GM19468 (cell line): ENCODE data around the gene PPHLN1.

ENCODE experiments used
- ATAC-seq: cut with Tn5 transposase; IDR thresholded peaks from one replicate; pipeline ENCODE4 v1.9.1; 2021; ENCODE audit warnings: mild to moderate bottlenecking, moderate library complexity, moderate number of reproducible peaks; ENCODE audit not compliant: unreplicated experiment; ENCODE audit errors: extremely low read depth

PPHLN1 gene

DNA sequence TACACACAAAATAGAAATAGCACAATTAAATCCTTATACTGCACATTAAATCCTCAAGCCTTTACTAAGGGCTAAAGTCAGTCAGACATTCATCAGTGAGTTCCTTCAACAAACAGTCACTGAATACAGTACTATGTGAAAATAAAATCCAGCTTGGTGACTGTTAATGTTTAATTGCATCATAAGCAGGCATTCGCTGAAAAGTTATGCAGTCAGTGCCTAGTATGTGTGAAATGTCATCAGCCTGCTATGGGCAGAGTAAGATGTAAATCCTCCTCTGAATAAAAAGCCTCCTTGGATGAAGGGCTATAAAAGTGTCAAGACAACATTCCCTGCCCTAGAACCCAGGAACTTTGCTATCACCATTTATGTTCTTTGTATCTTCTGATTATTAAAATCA is 147.2 kb downstream of the PPHLN1 start:
- ATAC-seq, result no peak

DNA sequence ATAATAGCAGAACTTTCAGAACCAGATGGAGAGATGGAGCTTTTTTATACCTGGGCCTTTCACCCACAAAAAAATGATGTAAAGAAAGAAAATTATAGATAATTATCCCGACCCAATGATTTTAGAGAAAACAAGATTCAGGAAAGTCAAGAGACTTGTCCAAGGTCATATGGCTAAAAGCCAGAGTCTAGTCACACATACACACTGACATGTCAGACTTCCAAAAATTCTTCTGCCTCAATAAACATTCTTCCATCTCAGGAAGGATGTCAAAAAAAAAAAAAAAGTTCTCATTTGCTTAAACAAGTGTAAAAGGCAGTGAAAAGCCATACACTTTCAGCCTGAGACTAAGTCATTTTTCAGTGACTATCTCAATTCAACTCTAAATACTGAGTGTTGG is 147.6 kb downstream of the PPHLN1 start:
- ATAC-seq, result no peak

- no peak for ATAC-seq
These were observed 148.4 kb downstream of the PPHLN1 start for GRCh38 chr12:42474391-42474790.

DNA sequence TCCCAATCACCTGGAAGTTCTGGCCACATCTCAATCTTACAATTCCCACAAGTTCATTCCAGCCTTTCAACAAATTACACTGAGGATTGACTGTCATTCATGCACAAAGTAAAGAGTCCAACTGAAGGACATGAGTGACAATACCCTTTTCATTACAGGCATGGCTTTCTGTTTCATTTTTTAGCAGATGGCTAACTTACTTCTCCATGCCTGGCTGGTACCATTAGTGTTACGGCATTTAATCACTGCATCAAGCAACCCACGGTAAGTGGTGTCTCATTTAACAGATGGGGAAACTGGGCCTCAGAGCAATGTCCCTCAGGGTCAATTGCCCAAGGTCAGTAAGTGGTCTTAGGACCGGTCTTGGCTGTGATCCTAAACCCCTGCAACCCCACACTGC is 149.1 kb downstream of the PPHLN1 start:
- no peak for ATAC-seq

- ATAC-seq, result no peak
These were observed 152.0 kb downstream of the PPHLN1 start for GRCh38 chr12:42477941-42478340.

- ATAC-seq, result no peak
These were observed 155.4 kb downstream of the PPHLN1 start for GRCh38 chr12:42481368-42481767.

DNA sequence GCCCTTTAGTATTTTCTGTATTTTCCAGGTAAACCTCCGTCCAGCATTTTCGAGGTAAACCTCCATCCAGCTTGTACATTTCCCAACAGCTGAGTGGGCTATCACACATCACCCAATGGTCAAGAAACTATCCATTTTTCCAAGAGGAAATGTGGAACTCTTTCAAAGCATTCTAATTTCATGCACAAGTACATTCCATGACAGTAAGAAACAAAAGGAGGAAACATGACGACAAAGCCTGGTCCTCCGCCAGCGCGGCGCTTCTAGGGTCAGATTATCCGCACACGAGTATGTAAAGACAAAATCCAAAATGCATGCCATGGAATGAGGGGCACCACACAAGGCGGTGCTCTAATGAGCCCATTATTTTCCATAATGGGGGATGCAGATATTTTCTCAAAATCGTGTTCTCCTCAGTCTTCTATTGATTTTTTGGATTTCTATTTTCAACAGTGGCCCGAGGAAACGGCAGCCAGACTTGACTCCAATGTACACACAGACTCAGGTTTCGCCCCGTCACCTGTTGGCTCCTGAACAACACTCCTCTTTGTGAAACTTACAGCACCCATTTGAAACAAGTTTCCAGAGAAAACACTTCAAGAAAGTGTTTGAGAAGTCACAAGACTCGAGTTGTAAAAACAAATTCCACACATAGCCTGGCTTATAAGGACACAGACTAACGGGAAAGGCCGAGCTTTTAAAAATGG is 156.2 kb downstream of the PPHLN1 start:
- ATAC-seq, result no peak

GRCh38 chr12:42482748-42483520 is 157.0 kb downstream of the PPHLN1 start:
- peak; percentile 49 for ATAC-seq

DNA sequence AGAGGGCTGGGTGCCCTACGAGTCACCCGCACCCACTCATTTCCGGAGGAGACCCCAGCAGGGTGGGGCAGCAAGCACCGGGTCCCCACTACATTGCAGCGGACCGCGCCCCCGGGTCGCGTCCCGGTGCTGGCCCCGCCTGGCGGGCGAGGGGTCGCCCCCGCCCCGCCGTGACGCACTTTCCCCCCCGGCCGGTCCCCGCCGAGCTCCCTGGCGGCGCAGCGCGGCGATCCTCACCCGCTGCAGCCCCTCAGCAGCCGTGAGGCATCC is 157.5 kb downstream of the PPHLN1 start:
- peak; percentile 4 for ATAC-seq

GRCh38 chr12:42484996-42485395 is 159.0 kb downstream of the PPHLN1 start:
- ATAC-seq, result no peak

GRCh38 chr12:42485823-42486222 is 159.9 kb downstream of the PPHLN1 start:
- no peak for ATAC-seq

DNA sequence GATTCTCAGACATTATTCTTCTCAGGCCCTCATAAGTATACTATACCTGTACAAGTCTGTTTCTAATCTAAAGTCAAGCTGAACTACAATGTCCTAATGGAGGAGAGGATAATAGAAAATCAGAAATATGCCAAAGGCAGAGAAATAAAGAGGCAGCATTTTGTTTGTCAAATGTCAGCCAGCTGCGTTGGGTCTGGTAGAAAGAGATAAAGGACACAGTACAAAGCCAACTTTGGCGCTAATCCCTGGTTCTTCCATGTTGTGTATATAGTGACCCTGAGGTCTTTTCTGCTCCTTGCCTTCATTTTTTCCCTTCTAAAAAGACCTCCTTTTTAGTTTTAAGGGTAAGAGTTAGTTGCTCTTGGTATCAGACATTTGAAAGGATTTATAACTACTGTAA is 160.4 kb downstream of the PPHLN1 start:
- ATAC-seq, result no peak

GRCh38 chr12:42490261-42490842 is 164.4 kb downstream of the PPHLN1 start:
- ATAC-seq, result no peak
